Mucosa of descending colon (tissue), 3 donors: ENCODE results near the gene VKORC1. TPM values are rescaled to one million over a fixed set of nuclear protein-coding genes. Genes with fewer than 3 reads are reported as not detected.

Source experiments
- ATAC-seq: fragments of 200-7000 bp; cut with Tn5 transposase; one replicate; pipeline ENCODE4 v1.9.1; 2020; ENCODE audit warnings: mild to moderate bottlenecking, moderate library complexity
- DNase-seq, 3 donors: peaks; one replicate each; pipeline ENCODE4 v3.0.0-alpha.2; 2020
- H3K36me3 ChIP-seq: fragments of 200-600 bp; one replicate; pipeline ENCODE4 v1.8.0; 2021; ENCODE audit warnings: low read depth, mild to moderate bottlenecking
- H3K4me1 ChIP-seq: fragments of 200-600 bp; one replicate; pipeline ENCODE4 v1.8.0; 2021; ENCODE audit warnings: low read depth, mild to moderate bottlenecking
- H3K4me3 ChIP-seq: fragments of 200-600 bp; one replicate; pipeline ENCODE4 v1.8.0; 2021; ENCODE audit warnings: mild to moderate bottlenecking
- H3K9me3 ChIP-seq: fragments of 200-600 bp; one replicate; pipeline ENCODE4 v1.8.0; 2021; ENCODE audit warnings: mild to moderate bottlenecking
- intact Hi-C, 2 donors: fragments of 100-400 bp; cut with DNase I in 1 of 2; cut with micrococcal nuclease in 1 of 2; formaldehyde crosslinking; loops; one replicate each; pipeline versions ENCODE4 v1.11.0 to v1.11.1; 2022; cut with DNase I, micrococcal nuclease
- total RNA-seq, 3 donors: library from RNA; stranded (reverse); fragmentation: NEBNext Ultra II Directional in 2 of 3; extraction: Animal tissue kit (Norgen Biotek cat#: 25700) in 2 of 3; gene quantifications; one replicate each; pipeline versions ENCODE4 v1.2.1 to v1.2.4, GENCODE V29; 2021 to 2023
- TF ChIP-seq, protein P1 (sequence below): fragments of 200-600 bp; IDR thresholded peaks from one replicate; pipeline ENCODE4 v1.8.0; 2022; ENCODE audit warnings: antibody characterized with exemption, mild to moderate bottlenecking
- donor health status: DM: no; HTN: no; CAD: no; lungs with moderate emphysema.
- donor health status: DM: no; HTN: no; CAD: no.
- donor health status: DM: no; HTN: yes; CAD: no.

VKORC1 gene
- total RNA-seq, 3 donors from 2014 or later: 31.9 to 67.9 (median 41.3) TPM

DNA sequence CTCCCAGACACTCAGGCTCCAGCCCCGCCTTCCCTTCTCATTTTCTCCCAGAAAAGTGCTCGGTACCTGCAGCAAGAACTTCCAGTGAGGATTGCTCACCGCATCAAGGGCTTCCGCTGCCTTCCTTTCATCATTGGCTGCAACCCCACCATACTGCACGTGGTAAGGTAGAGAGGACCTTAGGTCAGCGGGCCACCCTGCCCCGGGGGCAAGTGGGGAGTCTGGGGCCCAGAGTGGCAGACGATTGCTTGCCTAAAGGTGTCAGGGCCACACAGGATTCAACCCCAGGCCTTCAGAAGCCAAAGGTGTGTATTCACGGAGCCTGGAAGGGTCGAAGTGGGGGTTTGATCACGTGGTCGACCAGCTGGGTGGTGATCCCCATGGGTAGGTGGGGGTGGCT, 15.0 kb upstream of the VKORC1 start:
- no peak for DNase-seq
- intact Hi-C loops: no loop called here
- Histone ChIP-seq H3K4me3 (no peak overlapping the region), H3K36me3 (no peaks in the 10 kb centered on the region), H3K4me1 (peaks cover 20% of the 10 kb centered on the region), H3K9me3 (no peaks in the 10 kb centered on the region)
- TF ChIP-seq, protein P1, sequence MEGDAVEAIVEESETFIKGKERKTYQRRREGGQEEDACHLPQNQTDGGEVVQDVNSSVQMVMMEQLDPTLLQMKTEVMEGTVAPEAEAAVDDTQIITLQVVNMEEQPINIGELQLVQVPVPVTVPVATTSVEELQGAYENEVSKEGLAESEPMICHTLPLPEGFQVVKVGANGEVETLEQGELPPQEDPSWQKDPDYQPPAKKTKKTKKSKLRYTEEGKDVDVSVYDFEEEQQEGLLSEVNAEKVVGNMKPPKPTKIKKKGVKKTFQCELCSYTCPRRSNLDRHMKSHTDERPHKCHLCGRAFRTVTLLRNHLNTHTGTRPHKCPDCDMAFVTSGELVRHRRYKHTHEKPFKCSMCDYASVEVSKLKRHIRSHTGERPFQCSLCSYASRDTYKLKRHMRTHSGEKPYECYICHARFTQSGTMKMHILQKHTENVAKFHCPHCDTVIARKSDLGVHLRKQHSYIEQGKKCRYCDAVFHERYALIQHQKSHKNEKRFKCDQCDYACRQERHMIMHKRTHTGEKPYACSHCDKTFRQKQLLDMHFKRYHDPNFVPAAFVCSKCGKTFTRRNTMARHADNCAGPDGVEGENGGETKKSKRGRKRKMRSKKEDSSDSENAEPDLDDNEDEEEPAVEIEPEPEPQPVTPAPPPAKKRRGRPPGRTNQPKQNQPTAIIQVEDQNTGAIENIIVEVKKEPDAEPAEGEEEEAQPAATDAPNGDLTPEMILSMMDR: no peak
- no peak for ATAC-seq

DNA sequence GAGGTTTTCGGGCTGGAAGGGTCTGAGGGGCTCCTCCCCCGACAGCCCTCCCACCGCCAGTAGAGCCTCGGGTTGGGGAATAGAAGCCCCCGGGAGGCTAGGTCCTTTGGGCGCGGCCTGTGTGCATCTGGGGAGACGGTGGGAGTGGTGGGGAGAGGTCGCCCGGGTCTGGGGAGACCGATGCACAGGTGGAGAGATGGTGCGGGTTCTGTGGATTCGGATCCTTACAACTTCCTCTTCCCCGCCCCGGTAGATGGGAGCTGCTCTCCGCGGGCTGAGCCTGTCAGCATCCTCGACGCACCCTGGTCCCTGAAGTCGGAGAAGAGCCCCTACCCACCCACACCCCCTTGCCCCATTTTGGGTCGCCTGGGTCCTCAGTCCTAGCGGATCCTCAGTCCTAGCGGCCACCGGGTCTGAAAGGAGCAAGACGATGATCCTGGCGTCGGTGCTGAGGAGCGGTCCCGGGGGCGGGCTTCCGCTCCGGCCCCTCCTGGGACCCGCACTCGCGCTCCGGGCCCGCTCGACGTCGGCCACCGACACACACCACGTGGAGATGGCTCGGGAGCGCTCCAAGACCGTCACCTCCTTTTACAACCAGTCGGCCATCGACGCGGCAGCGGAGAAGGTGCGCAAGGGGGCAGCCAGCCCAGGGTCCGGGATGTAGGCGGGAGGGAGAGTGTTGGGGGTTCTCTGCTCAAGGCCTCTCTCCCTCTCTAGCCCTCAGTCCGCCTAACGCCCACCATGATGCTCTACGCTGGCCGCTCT, 14.4 kb upstream of the VKORC1 start:
- no peak for DNase-seq
- TF ChIP-seq, protein P1: no peak
- ATAC-seq: peak; percentile 4
- intact Hi-C loops: no loop called here
- Histone ChIP-seq H3K36me3 (no peaks in the 10 kb centered on the region), H3K4me1 (peaks cover 17% of the 10 kb centered on the region), H3K4me3 (peak overlapping the region; percentile 69), H3K9me3 (no peaks in the 10 kb centered on the region)

DNA sequence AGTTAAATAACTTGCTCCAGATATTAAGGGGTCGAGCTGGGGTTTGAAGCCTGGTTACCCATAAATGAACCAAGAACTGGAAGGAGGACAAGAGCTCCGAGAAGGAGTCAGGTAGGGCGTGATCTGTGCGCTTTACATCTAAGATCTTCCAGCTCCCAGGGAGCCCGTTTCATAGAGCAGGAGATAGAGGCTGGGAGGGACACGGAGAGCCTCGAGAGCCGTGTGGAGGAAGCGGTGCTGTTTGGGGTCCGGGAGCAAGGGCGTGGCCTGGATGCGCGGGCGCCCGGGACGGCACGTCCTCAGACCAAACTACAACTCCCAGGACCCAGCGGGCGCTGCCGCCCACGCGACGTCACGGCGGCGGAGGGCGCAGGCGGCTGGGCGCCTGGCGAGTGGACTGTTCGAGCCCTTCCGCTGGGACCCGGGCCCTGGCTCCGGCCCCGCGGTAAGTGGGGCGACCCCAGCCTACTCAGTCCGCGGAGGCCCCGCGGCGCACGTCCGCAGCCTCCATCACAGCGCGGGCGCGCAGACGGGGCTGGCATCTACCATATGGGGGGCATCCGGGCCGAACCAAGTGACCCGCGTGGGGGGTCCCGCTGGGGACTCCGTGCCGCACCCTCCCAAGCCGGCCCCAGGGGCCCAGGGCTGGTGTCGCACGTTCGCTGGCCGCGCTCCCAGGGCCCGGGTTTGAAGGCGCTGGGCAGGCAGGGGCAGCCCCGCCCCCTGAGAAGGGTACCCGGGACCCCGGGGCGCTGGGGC, 13.6 kb upstream of the VKORC1 start, which contains the start of gene BCKDK:
Gene BCKDK, plus strand, starts transcription at position 352 of the 759 bp plus-strand sequence. CDS start 838 bp downstream, outside the sequence.
- H3K4me3 ChIP-seq: peak within 1 kb of the TSS; percentile 69
- intact Hi-C loops: no loop called here
- DNase-seq: peak; percentile 78 to 85 (median 85)
- H3K4me1 ChIP-seq: peaks cover 17% of the 10 kb centered on the region
- peak; percentile 88 for ATAC-seq
- H3K36me3 ChIP-seq: no peaks in the 10 kb centered on the region
- no peaks in the 10 kb centered on the region for H3K9me3 ChIP-seq
- TF ChIP-seq, protein P1: no peak

DNA sequence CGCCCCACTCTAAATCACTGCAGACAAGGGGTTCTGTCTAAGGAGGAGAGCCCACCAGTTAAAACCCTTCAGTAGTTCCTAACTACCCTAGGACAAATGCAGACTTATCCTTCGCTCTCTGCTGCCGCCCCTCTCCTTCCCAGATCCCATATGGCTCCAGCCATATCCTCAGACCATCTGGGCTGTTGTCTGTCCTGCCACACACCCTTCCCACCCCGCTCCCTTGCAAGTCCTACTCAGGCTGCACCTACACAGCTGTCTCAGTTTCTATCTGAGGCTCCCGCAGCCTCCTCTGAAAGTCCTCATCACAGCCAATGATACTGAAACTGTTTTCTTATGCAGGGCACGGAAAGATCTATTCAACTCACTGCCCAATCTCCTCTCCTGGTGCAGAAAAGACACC, 12.9 kb upstream of the VKORC1 start:
- intact Hi-C loops: no loop called here
- no peak for ATAC-seq
- Histone ChIP-seq H3K36me3 (no peaks in the 10 kb centered on the region), H3K4me1 (peaks cover 17% of the 10 kb centered on the region), H3K9me3 (no peaks in the 10 kb centered on the region), H3K4me3 (no peak overlapping the region)
- TF ChIP-seq, protein P1: no peak
- DNase-seq: no peak

DNA sequence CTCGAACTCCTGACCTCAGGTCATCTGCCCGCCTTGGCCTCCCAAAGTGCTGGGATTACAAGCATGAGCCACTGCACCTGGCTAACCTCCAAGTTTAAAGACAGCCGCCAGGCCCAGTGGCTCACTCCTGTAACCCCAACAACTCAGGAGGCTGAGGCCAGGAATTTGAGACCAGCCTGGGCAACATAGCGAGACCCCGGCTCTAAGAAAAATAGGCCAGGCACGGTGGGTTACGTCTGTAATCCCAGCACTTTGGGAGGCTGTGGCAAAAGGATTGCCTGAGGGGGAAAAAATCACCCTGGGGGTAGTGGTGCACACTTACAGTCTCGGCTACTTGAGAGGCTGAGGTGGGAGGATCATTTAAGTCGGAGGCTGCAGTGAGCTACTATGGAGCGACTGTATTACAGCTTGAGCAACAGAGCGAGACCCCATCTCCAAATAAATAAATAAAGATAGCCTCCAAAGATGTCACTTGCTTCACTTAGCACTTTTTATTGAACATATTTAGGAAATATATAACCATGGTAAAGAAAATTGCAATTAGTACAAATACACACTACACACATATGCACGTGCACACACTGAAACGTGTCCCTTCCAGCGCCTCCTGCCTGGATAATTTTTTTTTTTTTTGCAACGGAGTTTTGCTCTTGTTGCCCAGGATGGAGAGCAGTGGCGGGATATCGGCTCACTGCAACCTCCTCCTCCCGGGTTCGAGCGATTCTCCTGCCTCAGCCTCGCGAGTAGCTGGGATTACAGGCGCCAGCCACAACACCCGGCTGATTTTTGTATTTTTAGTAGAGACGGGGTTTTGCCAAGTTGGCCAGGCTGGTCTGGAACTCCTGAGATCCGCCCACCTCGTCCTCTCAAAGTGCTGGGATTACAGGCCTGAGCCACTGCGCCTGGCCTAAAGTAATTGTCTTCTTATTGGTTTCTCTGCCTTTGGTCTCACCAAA, 12.2 kb upstream of the VKORC1 start:
- intact Hi-C loops: no loop called here
- TF ChIP-seq, protein P1: no peak
- ATAC-seq: no peak

More for the DNA sequence above, 12.2 kb upstream of the VKORC1 start:
- no peaks in the 10 kb centered on the region for H3K9me3 ChIP-seq
- DNase-seq: no peak
- peaks cover 17% of the 10 kb centered on the region for H3K4me1 ChIP-seq
- H3K4me3 ChIP-seq: no peak overlapping the region
- H3K36me3 ChIP-seq: no peaks in the 10 kb centered on the region
